HUES48 (cell line): Measurements from ENCODE around the gene SPATA16.

Experiments used
- H3K27ac ChIP-seq: one replicate; pipeline ENCODE4 v1.7.0; 2013; ENCODE audit warnings: low read depth, low read length, inconsistent platforms
- H3K27me3 ChIP-seq: 2 replicates; pipeline ENCODE4 v1.6.1; 2013; ENCODE audit warnings: mild to moderate bottlenecking, low read length; ENCODE audit not compliant: control insufficient read depth, insufficient read depth
- H3K36me3 ChIP-seq: 2 replicates; pipeline ENCODE4 v1.6.1; 2013; ENCODE audit warnings: low read length; ENCODE audit not compliant: control insufficient read depth, insufficient read depth
- H3K4me1 ChIP-seq: 2 replicates; pipeline ENCODE4 v1.6.1; 2013; ENCODE audit warnings: mild to moderate bottlenecking, low read length; ENCODE audit not compliant: control insufficient read depth, insufficient read depth
- H3K4me3 ChIP-seq: 2 replicates; pipeline ENCODE4 v1.5.1; 2013; ENCODE audit warnings: mild to moderate bottlenecking, low read depth, low read length
- H3K9ac ChIP-seq: 2 replicates; pipeline ENCODE4 v1.6.1; 2013; ENCODE audit warnings: mild to moderate bottlenecking, low read depth, low read length, moderate library complexity
- H3K9me3 ChIP-seq: 2 replicates; pipeline ENCODE4 v1.6.1; 2013; ENCODE audit warnings: low read length; ENCODE audit not compliant: control insufficient read depth, insufficient read depth

The SPATA16 gene

DNA sequence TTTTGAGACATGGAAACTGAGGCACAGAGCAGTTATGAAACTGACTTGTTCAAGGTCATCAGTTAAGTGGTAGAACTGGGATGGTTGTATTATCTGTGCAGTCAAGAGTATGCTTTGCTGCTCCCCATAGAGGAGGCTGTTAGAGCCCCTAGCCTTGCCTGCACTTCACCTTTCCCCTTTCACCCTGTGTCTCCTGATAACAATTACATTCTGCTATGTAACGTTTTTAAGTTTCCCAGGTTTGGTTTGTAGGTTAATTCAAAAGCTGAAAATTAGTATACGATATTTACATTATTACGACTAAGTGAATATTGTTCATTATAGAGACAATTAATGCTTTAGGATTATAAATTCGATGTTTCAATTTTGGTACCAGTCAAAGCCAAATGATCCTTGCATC, 300.6 kb downstream of the SPATA16 start:
- Histone ChIP-seq H3K27me3 (no peaks in the 10 kb centered on the region), H3K9me3 (no peaks in the 10 kb centered on the region), H3K9ac (no peak overlapping the region), H3K4me1 (0 out of 2 replicates have a peak, but pooled peaks cover 3% of the 10 kb centered on the region), H3K27ac (no peak overlapping the region), H3K4me3 (no peak overlapping the region), H3K36me3 (no peaks in the 10 kb centered on the region)

DNA sequence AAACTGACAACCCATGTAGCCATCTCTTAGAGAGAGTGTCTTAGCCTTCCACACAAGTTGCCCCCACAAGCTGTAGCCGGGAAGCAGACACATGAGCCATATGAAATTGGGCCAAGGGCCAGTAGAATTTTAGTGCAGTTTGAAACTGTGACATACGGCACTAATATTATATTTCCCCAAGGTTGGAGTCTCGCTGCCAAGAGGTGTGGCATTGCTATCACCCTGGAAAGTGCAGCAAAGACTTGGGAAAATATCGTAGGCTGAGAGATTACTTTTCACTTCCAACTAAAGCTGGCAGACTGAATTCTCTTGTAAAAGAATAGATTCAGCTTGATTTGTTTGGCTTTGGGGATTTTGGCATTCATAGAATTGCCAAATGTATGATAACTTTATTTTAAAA, 301.4 kb downstream of the SPATA16 start:
- Histone ChIP-seq H3K27ac (no peak overlapping the region), H3K4me1 (0 out of 2 replicates have a peak, but pooled peaks cover 3% of the 10 kb centered on the region), H3K27me3 (no peaks in the 10 kb centered on the region), H3K4me3 (no peak overlapping the region), H3K9me3 (no peaks in the 10 kb centered on the region), H3K9ac (no peak overlapping the region), H3K36me3 (no peaks in the 10 kb centered on the region)
